PC-9 (cell line): ENCODE measurements around the gene HDAC8. TPM values are rescaled to one million over a fixed set of nuclear protein-coding genes. Genes with fewer than 3 reads are reported as not detected.

Experiments
- BruUV-seq: library from RNA; stranded (reverse); fragments of 400-500 nt; replicated peaks from 2 replicates; lab custom pipeline; 2021; lab: Mats Ljungman, UMichigan
- CTCF ChIA-PET: fragments of 300-600 bp; sonication (Branson Sonifier 250); formaldehyde crosslinking; loops from one replicate; lab custom pipeline; 2022; ENCODE audit warnings: antibody characterized with exemption; lab: Charles Lee
- POLR2A ChIA-PET: fragments of 300-600 bp; sonication (Branson Sonifier 250); formaldehyde crosslinking; loops from one replicate; lab custom pipeline; 2022; ENCODE audit warnings: antibody characterized with exemption; ENCODE audit not compliant: unreplicated experiment; lab: Charles Lee
- DNase-seq, 2 experiments: peaks; one replicate each; pipeline versions ENCODE4 v3.0.0 to v3.0.0-alpha.2; 2015 to 2022; ENCODE audit warnings: mixed read lengths in 1 of 2
- H2AFZ ChIP-seq: fragments of 200-600 bp; sonication (generic); 2 replicates; pipeline ENCODE4 v1.8.1; 2017; ENCODE audit warnings: antibody characterized with exemption
- H3F3A ChIP-seq: fragments of 200-600 bp; sonication (generic); 2 replicates; pipeline ENCODE4 v1.8.1; 2017; ENCODE audit warnings: antibody characterized with exemption, mild to moderate bottlenecking, low read depth; ENCODE audit not compliant: insufficient read depth
- H3K27ac ChIP-seq: fragments of 200-600 bp; sonication (generic); 2 replicates; pipeline ENCODE4 v1.6.1; 2016; ENCODE audit warnings: mixed run types
- H3K27me3 ChIP-seq: fragments of 200-600 bp; sonication (generic); 2 replicates; pipeline ENCODE4 v1.6.1; 2016; ENCODE audit warnings: low read depth, mixed run types; ENCODE audit not compliant: insufficient read depth
- H3K36me3 ChIP-seq: fragments of 200-600 bp; sonication (generic); 2 replicates; pipeline ENCODE4 v1.6.1; 2016; ENCODE audit warnings: low read depth, mixed run types
- H3K4me1 ChIP-seq: fragments of 200-600 bp; sonication (generic); replicated peaks from 2 replicates; pipeline ENCODE4 v1.6.1; 2016; ENCODE audit warnings: mixed run types; ENCODE audit not compliant: insufficient read depth
- H3K4me2 ChIP-seq: fragments of 200-600 bp; sonication (generic); 2 replicates; pipeline ENCODE4 v1.6.1; 2017; ENCODE audit warnings: mixed run types
- H3K4me3 ChIP-seq: fragments of 200-600 bp; sonication (generic); 2 replicates; pipeline ENCODE4 v1.6.1; 2016; ENCODE audit warnings: mixed run types
- H3K79me2 ChIP-seq: fragments of 200-600 bp; sonication (generic); 2 replicates; pipeline ENCODE4 v1.6.1; 2017; ENCODE audit warnings: low read depth, mixed run types
- H3K9me2 ChIP-seq: fragments of 200-600 bp; sonication (generic); 2 replicates; pipeline ENCODE4 v1.8.1; 2017; ENCODE audit warnings: mild to moderate bottlenecking; ENCODE audit not compliant: insufficient read depth
- H3K9me3 ChIP-seq: fragments of 200-600 bp; sonication (generic); 2 replicates; pipeline ENCODE4 v1.8.1; 2016; ENCODE audit warnings: low read depth; ENCODE audit not compliant: insufficient read depth
- H4K20me1 ChIP-seq: fragments of 200-600 bp; sonication (generic); 2 replicates; pipeline ENCODE4 v1.8.1; 2017; ENCODE audit not compliant: insufficient read depth
- EZH2 ChIP-seq: fragments of 200-600 bp; sonication (generic); IDR thresholded peaks from 2 replicates; pipeline ENCODE4 v1.8.0; 2017; ENCODE audit warnings: antibody characterized with exemption, low read depth
- intact Hi-C: fragments of 100-400 bp; cut with micrococcal nuclease; formaldehyde crosslinking; loops from one replicate; pipeline ENCODE4 v1.10.0; 2022; ENCODE audit not compliant: unreplicated experiment
- total RNA-seq: library from RNA; stranded (reverse); gene quantifications from 2 replicates; pipeline ENCODE4 v1.2.3, GENCODE V29; 2021
- TF ChIP-seq, protein P1 (sequence below): fragments of 200-600 bp; sonication (generic); conservative IDR thresholded peaks from 2 replicates; pipeline ENCODE4 v1.6.1; 2017; ENCODE audit warnings: mixed run types, antibody characterized with exemption, mild to moderate bottlenecking, moderate library complexity

HDAC8 gene
- total RNA-seq, 1 experiment from 2014 or later = 61.3 TPM

DNA sequence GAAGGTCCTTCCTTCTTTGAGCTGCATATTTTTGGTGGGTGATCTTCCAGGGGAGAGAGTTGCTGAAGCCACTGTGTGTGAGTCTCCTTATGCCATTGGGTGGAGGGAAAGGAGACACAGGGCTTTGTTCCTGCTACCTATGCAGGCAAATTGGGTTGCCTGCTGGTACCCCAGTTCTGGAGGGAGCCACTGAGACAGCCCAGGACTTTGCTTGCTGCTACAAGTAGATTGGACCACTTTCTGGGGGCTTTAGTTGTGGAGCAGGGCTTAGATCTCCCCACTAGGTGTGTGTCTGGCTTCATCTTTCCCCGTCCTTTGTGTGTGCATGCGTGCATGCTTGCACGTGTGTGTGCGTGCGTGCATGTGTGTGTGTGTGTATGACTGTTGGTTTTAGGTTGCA is 276.9 kb downstream of the HDAC8 start:
- ChIA-PET CTCF (no interaction called here), POLR2A (no interaction called here)
- DNase-seq = no peak
- H3F3A ChIP-seq = no peaks in the 10 kb centered on the region
- intact Hi-C loops = no loop called here
- no peak overlapping the region for H3K27ac ChIP-seq
- H3K4me3 ChIP-seq = no peak overlapping the region
- no peaks in the 10 kb centered on the region for H3K9me2 ChIP-seq
- TF ChIP-seq, protein P1, sequence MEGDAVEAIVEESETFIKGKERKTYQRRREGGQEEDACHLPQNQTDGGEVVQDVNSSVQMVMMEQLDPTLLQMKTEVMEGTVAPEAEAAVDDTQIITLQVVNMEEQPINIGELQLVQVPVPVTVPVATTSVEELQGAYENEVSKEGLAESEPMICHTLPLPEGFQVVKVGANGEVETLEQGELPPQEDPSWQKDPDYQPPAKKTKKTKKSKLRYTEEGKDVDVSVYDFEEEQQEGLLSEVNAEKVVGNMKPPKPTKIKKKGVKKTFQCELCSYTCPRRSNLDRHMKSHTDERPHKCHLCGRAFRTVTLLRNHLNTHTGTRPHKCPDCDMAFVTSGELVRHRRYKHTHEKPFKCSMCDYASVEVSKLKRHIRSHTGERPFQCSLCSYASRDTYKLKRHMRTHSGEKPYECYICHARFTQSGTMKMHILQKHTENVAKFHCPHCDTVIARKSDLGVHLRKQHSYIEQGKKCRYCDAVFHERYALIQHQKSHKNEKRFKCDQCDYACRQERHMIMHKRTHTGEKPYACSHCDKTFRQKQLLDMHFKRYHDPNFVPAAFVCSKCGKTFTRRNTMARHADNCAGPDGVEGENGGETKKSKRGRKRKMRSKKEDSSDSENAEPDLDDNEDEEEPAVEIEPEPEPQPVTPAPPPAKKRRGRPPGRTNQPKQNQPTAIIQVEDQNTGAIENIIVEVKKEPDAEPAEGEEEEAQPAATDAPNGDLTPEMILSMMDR = no peak
- TF ChIP-seq EZH2 = no peak
- no peaks in the 10 kb centered on the region for H3K79me2 ChIP-seq
- no peaks in the 10 kb centered on the region for H3K36me3 ChIP-seq
- no peaks in the 10 kb centered on the region for H4K20me1 ChIP-seq
- no peaks in the 10 kb centered on the region for H3K4me1 ChIP-seq
- H3K27me3 ChIP-seq = no peaks in the 10 kb centered on the region
- H3K9me3 ChIP-seq = no peaks in the 10 kb centered on the region
- no peak overlapping the region for H2AFZ ChIP-seq
- no peak overlapping the region for H3K4me2 ChIP-seq
- BruUV-seq = no TSS peak

DNA sequence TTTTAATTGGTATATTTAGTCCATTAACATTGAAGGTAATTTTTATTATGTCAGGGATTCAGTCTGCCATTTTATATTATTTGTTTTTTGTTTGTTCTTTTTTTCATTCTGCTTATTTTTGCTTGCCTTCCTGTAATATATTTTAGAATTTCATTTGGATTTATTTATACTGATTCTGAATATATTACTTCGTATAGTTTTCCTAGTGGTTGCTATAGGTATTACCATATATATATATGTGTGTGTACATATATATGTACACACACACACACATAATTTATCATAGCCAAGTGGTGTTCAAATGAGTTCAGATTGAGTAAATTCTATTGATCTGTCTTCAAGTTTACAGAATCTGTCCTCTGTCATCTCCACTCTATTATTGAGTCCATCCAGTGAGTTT is 278.1 kb downstream of the HDAC8 start:
- TF ChIP-seq, protein P1 = peak; percentile 54
- no peak for TF ChIP-seq EZH2
- Histone ChIP-seq H3K4me3 (no peak overlapping the region), H3K36me3 (no peaks in the 10 kb centered on the region), H3F3A (no peaks in the 10 kb centered on the region), H3K27me3 (no peaks in the 10 kb centered on the region), H3K4me2 (peak overlapping the region; percentile 51), H4K20me1 (no peaks in the 10 kb centered on the region), H3K27ac (no peak overlapping the region), H2AFZ (no peak overlapping the region), H3K9me3 (no peaks in the 10 kb centered on the region), H3K9me2 (no peaks in the 10 kb centered on the region), H3K79me2 (no peaks in the 10 kb centered on the region), H3K4me1 (no peaks in the 10 kb centered on the region)
- intact Hi-C loops = no loop called here
- ChIA-PET CTCF (no interaction called here), POLR2A (no interaction called here)
- DNase-seq = no peak
- BruUV-seq = no TSS peak

DNA sequence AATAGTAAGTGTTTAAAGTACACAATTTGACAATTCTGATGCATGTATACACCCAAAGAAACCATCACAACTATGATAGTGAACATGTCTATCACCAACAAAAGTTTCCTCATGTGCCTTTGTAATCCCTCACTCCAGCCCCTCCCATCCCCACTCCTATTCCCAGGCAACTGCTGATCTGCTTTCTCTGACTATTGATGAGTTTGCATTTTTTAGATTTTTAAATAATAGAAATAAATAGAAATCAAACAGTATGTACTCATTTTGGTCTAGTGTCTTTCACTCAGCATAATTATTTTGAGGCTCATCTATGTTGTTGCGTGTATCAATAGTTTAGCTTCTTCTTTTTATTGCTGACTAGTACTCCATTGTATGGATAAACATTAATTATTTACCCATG is 290.3 kb downstream of the HDAC8 start:
- H3K4me1 ChIP-seq = no peaks in the 10 kb centered on the region
- intact Hi-C loops = no loop called here

More for the DNA sequence above, 290.3 kb downstream of the HDAC8 start:
- Histone ChIP-seq H3K27me3 (no peaks in the 10 kb centered on the region), H2AFZ (no peak overlapping the region), H3K27ac (no peak overlapping the region), H3K79me2 (no peaks in the 10 kb centered on the region), H3F3A (no peaks in the 10 kb centered on the region), H3K4me2 (no peak overlapping the region), H3K9me2 (no peaks in the 10 kb centered on the region), H3K9me3 (no peaks in the 10 kb centered on the region), H3K4me3 (no peak overlapping the region), H3K36me3 (no peaks in the 10 kb centered on the region), H4K20me1 (no peaks in the 10 kb centered on the region)
- BruUV-seq = no TSS peak
- CTCF ChIA-PET = no interaction called here
- POLR2A ChIA-PET = no interaction called here
- TF ChIP-seq EZH2 = no peak
- TF ChIP-seq, protein P1 = no peak
- no peak for DNase-seq
